CD8-positive, alpha-beta memory T cell (primary cell): Measurements from ENCODE around the gene IGHMBP2. TPM values are rescaled to one million over a fixed set of nuclear protein-coding genes. Genes with fewer than 3 reads are reported as not detected.

Source experiments
- CTCF ChIA-PET: fragments of 350-600 bp; sonication (Branson Sonifier 250); formaldehyde crosslinking; loops from one replicate; lab custom pipeline; 2021; ENCODE audit warnings: antibody characterized with exemption; lab: Charles Lee
- POLR2A ChIA-PET: fragments of 350-600 bp; sonication (Branson Sonifier 250); formaldehyde crosslinking; loops from one replicate; lab custom pipeline; 2021; ENCODE audit warnings: antibody characterized with exemption; lab: Charles Lee
- DNase-seq, 5 donors: peaks; one replicate each; pipeline versions ENCODE4 v3.0.0 to v3.0.0-alpha.2; 2020 to 2022; ENCODE audit warnings: mixed read lengths in 1 of 5
- H3K27ac ChIP-seq: one replicate; pipeline ENCODE4 v1.7.0; 2013; ENCODE audit warnings: low read depth, mild to moderate bottlenecking, low read length, moderate library complexity
- H3K27me3 ChIP-seq: 2 replicates; pipeline ENCODE4 v1.7.0; 2013; ENCODE audit warnings: low read length, mild to moderate bottlenecking; ENCODE audit not compliant: insufficient read depth, poor library complexity, severe bottlenecking
- H3K36me3 ChIP-seq: 2 replicates; pipeline ENCODE4 v1.7.0; 2013; ENCODE audit warnings: mild to moderate bottlenecking, low read length, moderate library complexity; ENCODE audit not compliant: insufficient read depth
- H3K4me1 ChIP-seq: 2 replicates; pipeline ENCODE4 v1.7.0; 2013; ENCODE audit warnings: mild to moderate bottlenecking, low read length, moderate library complexity; ENCODE audit not compliant: insufficient read depth
- H3K4me3 ChIP-seq: 2 replicates; pipeline ENCODE4 v1.7.0; 2013; ENCODE audit warnings: mild to moderate bottlenecking, low read length
- H3K9me3 ChIP-seq: 2 replicates; pipeline ENCODE4 v1.7.0; 2013; ENCODE audit warnings: mild to moderate bottlenecking, low read length
- H3K27ac Mint-ChIP-seq, 8 donors: one replicate each; pipeline ENCODE4 v1.8.0; 2020 to 2021; ENCODE audit warnings: mixed read lengths in 8 of 8, mild to moderate bottlenecking in 6 of 8, inconsistent platforms in 3 of 8, moderate library complexity in 3 of 8
- H3K27me3 Mint-ChIP-seq, 2 donors: one replicate each; pipeline ENCODE4 v1.8.0; 2020 to 2021; ENCODE audit warnings: mixed read lengths in 2 of 2, mild to moderate bottlenecking in 1 of 2, moderate library complexity in 1 of 2
- H3K36me3 Mint-ChIP-seq, 3 donors: one replicate each; pipeline ENCODE4 v1.8.0; 2020 to 2021; ENCODE audit warnings: mixed read lengths in 3 of 3, inconsistent platforms in 1 of 3, mild to moderate bottlenecking in 1 of 3
- H3K4me1 Mint-ChIP-seq, 3 donors: one replicate each; pipeline ENCODE4 v1.8.0; 2020 to 2021; ENCODE audit warnings: mixed read lengths in 3 of 3, inconsistent platforms in 1 of 3, mild to moderate bottlenecking in 1 of 3
- H3K4me3 Mint-ChIP-seq, 7 donors: one replicate each; pipeline ENCODE4 v1.8.0; 2020 to 2021; ENCODE audit warnings: mixed read lengths in 7 of 7, mild to moderate bottlenecking in 6 of 7, moderate library complexity in 4 of 7, inconsistent platforms in 2 of 7
- H3K9me3 Mint-ChIP-seq, 5 donors: one replicate each; pipeline ENCODE4 v1.8.0; 2020 to 2022; ENCODE audit warnings: mixed read lengths in 5 of 5, mild to moderate bottlenecking in 3 of 5, moderate library complexity in 2 of 5, inconsistent platforms in 1 of 5
- polyA plus RNA-seq: library from polyadenylated mRNA; unstranded; fragments of 300-500 nt; fragmentation: Illumina TruSeq; gene quantifications from one replicate; pipeline ENCODE4 v1.2.3, GENCODE V29; 2021
- total RNA-seq, 2 experiments: library from RNA; stranded (reverse); gene quantifications; one replicate each; pipeline ENCODE4 v1.2.3, GENCODE V29; 2021

The IGHMBP2 gene
- total and polyA plus RNA-seq, 3 experiments from 2014 or later: 9.9 to 27.8 (median 25.7) TPM

GRCh38 chr11:68976563-68976962 is 72.9 kb downstream of the IGHMBP2 start:
- Histone ChIP-seq H3K27me3 (no peaks in the 10 kb centered on the region), H3K36me3 (no peaks in the 10 kb centered on the region), H3K4me3 (no peak overlapping the region), H3K27ac (no peak overlapping the region), H3K4me1 (no peaks in the 10 kb centered on the region), H3K9me3 (no peaks in the 10 kb centered on the region)
- Mint-ChIP-seq H3K4me3 (no peak overlapping the region), H3K27ac (no peak overlapping the region), H3K4me1 (no peaks in the 10 kb centered on the region), H3K27me3 (peaks cover 4 to 15% of the 10 kb centered on the region in 2 donors), H3K9me3 (no peaks in the 10 kb centered on the region), H3K36me3 (peaks cover 0 to 3% (median 0%) of the 10 kb centered on the region in 3 donors)
- DNase-seq: peak in 1 of 5 donors; percentile 9
- ChIA-PET CTCF (no interaction called here), POLR2A (no interaction called here)

GRCh38 chr11:68977781-68978625 is 74.3 kb downstream of the IGHMBP2 start:
- Mint-ChIP-seq H3K36me3 (peaks cover 0 to 3% (median 0%) of the 10 kb centered on the region in 3 donors), H3K27ac (no peak overlapping the region), H3K4me1 (no peaks in the 10 kb centered on the region)

GRCh38 chr11:68978626-68978930 is 74.9 kb downstream of the IGHMBP2 start:
- H3K27ac Mint-ChIP-seq: no peak overlapping the region
- DNase-seq: peak in 1 of 5 donors; percentile 15
- CTCF ChIA-PET: no interaction called here

More at GRCh38 chr11:68977781-68978625, 74.3 kb downstream of the IGHMBP2 start:
- Histone ChIP-seq H3K9me3 (no peaks in the 10 kb centered on the region), H3K4me1 (no peaks in the 10 kb centered on the region), H3K4me3 (no peak overlapping the region), H3K27ac (no peak overlapping the region), H3K27me3 (no peaks in the 10 kb centered on the region), H3K36me3 (no peaks in the 10 kb centered on the region)
- Mint-ChIP-seq H3K27me3 (peaks cover 0 to 15% of the 10 kb centered on the region in 2 donors), H3K4me3 (no peak overlapping the region), H3K9me3 (peaks cover 0 to 7% (median 2%) of the 10 kb centered on the region in 5 donors)
- ChIA-PET POLR2A (no interaction called here), CTCF (no interaction called here)
- peak in 1 of 5 donors; percentile 6 for DNase-seq

GRCh38 chr11:68978931-68979594 is 75.4 kb downstream of the IGHMBP2 start:
- POLR2A ChIA-PET: no interaction called here
- peak in 1 of 5 donors; percentile 13 for DNase-seq
- Mint-ChIP-seq H3K4me1 (no peaks in the 10 kb centered on the region), H3K27me3 (peaks cover under 1 to 15% of the 10 kb centered on the region in 2 donors), H3K9me3 (peaks cover 0 to 8% (median 2%) of the 10 kb centered on the region in 5 donors), H3K36me3 (peaks cover 0 to 3% (median 0%) of the 10 kb centered on the region in 3 donors), H3K4me3 (no peak overlapping the region), H3K27ac (no peak overlapping the region)
- H3K27ac ChIP-seq: no peak overlapping the region
- no peaks in the 10 kb centered on the region for H3K9me3 ChIP-seq
- H3K27me3 ChIP-seq: no peaks in the 10 kb centered on the region
- no peak overlapping the region for H3K4me3 ChIP-seq
- H3K36me3 ChIP-seq: no peaks in the 10 kb centered on the region
- no peaks in the 10 kb centered on the region for H3K4me1 ChIP-seq
- CTCF ChIA-PET: no interaction called here

More at GRCh38 chr11:68978626-68978930, 74.9 kb downstream of the IGHMBP2 start:
- Histone ChIP-seq H3K27ac (no peak overlapping the region), H3K4me3 (no peak overlapping the region), H3K9me3 (no peaks in the 10 kb centered on the region), H3K4me1 (no peaks in the 10 kb centered on the region), H3K27me3 (no peaks in the 10 kb centered on the region), H3K36me3 (no peaks in the 10 kb centered on the region)
- H3K36me3 Mint-ChIP-seq: peaks cover 0 to 3% (median 0%) of the 10 kb centered on the region in 3 donors
- POLR2A ChIA-PET: no interaction called here
- peaks cover 0 to 8% (median 2%) of the 10 kb centered on the region in 5 donors for H3K9me3 Mint-ChIP-seq
- H3K4me1 Mint-ChIP-seq: no peaks in the 10 kb centered on the region
- H3K27me3 Mint-ChIP-seq: peaks cover 0 to 15% of the 10 kb centered on the region in 2 donors
- no peak overlapping the region for H3K4me3 Mint-ChIP-seq

- POLR2A ChIA-PET: no interaction called here
- H3K4me1 Mint-ChIP-seq: no peaks in the 10 kb centered on the region
- no peaks in the 10 kb centered on the region for H3K27me3 ChIP-seq
- peak overlapping the region in 1 of 8 donors; percentile 13 for H3K27ac Mint-ChIP-seq
- no peak overlapping the region for H3K4me3 ChIP-seq
- peaks cover 0 to 8% (median 2%) of the 10 kb centered on the region in 5 donors for H3K9me3 Mint-ChIP-seq
- no peak overlapping the region for H3K4me3 Mint-ChIP-seq
- H3K4me1 ChIP-seq: no peaks in the 10 kb centered on the region
- peaks cover 0 to 3% (median 0%) of the 10 kb centered on the region in 3 donors for H3K36me3 Mint-ChIP-seq
- H3K9me3 ChIP-seq: no peaks in the 10 kb centered on the region
- H3K27me3 Mint-ChIP-seq: peaks cover 3 to 15% of the 10 kb centered on the region in 2 donors
- DNase-seq: peak in 1 of 5 donors; percentile 42
- no peak overlapping the region for H3K27ac ChIP-seq
- H3K36me3 ChIP-seq: no peaks in the 10 kb centered on the region
- CTCF ChIA-PET: no interaction called here
Measured at GRCh38 chr11:68979931-68980775, 76.5 kb downstream of the IGHMBP2 start.

GRCh38 chr11:68980776-68981065 is 77.0 kb downstream of the IGHMBP2 start, which contains the start of gene MRGPRD:
Gene MRGPRD, minus strand, starts transcription at chr11:68980986. Its CDS starts 0 bp downstream, at chr11:68980986.
- Histone ChIP-seq H3K36me3 (no peaks in the 10 kb centered on the region), H3K4me1 (no peaks in the 10 kb centered on the region), H3K9me3 (no peaks in the 10 kb centered on the region), H3K4me3 (no peak within 1 kb of the TSS), H3K27me3 (no peaks in the 10 kb centered on the region), H3K27ac (no peak within 1 kb of the TSS)
- CTCF ChIA-PET: no interaction called here
- Mint-ChIP-seq H3K4me3 (no peak within 1 kb of the TSS), H3K27ac (peak within 1 kb of the TSS in 1 of 8 donors; percentile 13), H3K36me3 (peaks cover 0 to 3% (median 0%) of the 10 kb centered on the region in 3 donors), H3K27me3 (peaks cover 3 to 15% of the 10 kb centered on the region in 2 donors), H3K4me1 (no peaks in the 10 kb centered on the region), H3K9me3 (peaks cover 0 to 8% (median 3%) of the 10 kb centered on the region in 5 donors)
- POLR2A ChIA-PET: no interaction called here
- peak in 1 of 5 donors; percentile 19 for DNase-seq

- no peak overlapping the region for H3K4me3 Mint-ChIP-seq
- no peak for DNase-seq
- ChIA-PET POLR2A (no interaction called here), CTCF (no interaction called here)
- Histone ChIP-seq H3K4me1 (no peaks in the 10 kb centered on the region), H3K27me3 (no peaks in the 10 kb centered on the region), H3K4me3 (no peak overlapping the region), H3K9me3 (no peaks in the 10 kb centered on the region), H3K36me3 (no peaks in the 10 kb centered on the region), H3K27ac (no peak overlapping the region)
- H3K36me3 Mint-ChIP-seq: peaks cover 2 to 10% (median 6%) of the 10 kb centered on the region in 3 donors
- peaks cover 9 to 24% of the 10 kb centered on the region in 2 donors for H3K27me3 Mint-ChIP-seq
- H3K9me3 Mint-ChIP-seq: peaks cover 6 to 17% (median 10%) of the 10 kb centered on the region in 5 donors
- no peaks in the 10 kb centered on the region for H3K4me1 Mint-ChIP-seq
- H3K27ac Mint-ChIP-seq: no peak overlapping the region
Measured at GRCh38 chr11:68982134-68982533, 78.4 kb downstream of the IGHMBP2 start.
